HEK293 (cell line): ENCODE measurements around the gene TRPV2.

Experiments
- AEBP2 ChIP-seq: fragments of 450-650 bp; formaldehyde crosslinking; IDR thresholded peaks from 2 replicates; pipeline ENCODE4 v1.5.1; 2016; ENCODE audit warnings: missing biosample characterization, missing genetic modification characterization, borderline replicate concordance
- ELK4 ChIP-seq: IDR thresholded peaks from 2 replicates; pipeline ENCODE4 v1.6.1; 2011; ENCODE audit warnings: mild to moderate bottlenecking, low read depth, low read length, borderline replicate concordance
- GLI2 ChIP-seq: fragments of 450-650 bp; formaldehyde crosslinking; IDR thresholded peaks from 2 replicates; pipeline ENCODE4; 2017; ENCODE audit warnings: missing biosample characterization, missing genetic modification characterization, low read depth, borderline replicate concordance
- INSM2 ChIP-seq: fragments of 450-650 bp; formaldehyde crosslinking; IDR thresholded peaks from 2 replicates; pipeline ENCODE4 v1.5.1; 2016; ENCODE audit warnings: missing biosample characterization, missing genetic modification characterization
- OSR2 ChIP-seq: fragments of 450-650 bp; formaldehyde crosslinking; IDR thresholded peaks from 2 replicates; pipeline ENCODE4 v1.5.1; 2016; ENCODE audit warnings: missing biosample characterization, missing genetic modification characterization
- REPIN1 ChIP-seq: fragments of 450-650 bp; formaldehyde crosslinking; IDR thresholded peaks from 2 replicates; pipeline ENCODE4 v1.5.1; 2017; ENCODE audit warnings: missing biosample characterization, missing genetic modification characterization, low read depth
- SCRT2 ChIP-seq: fragments of 450-650 bp; formaldehyde crosslinking; IDR thresholded peaks from 2 replicates; pipeline ENCODE4 v1.5.1; 2016; ENCODE audit warnings: missing biosample characterization, missing genetic modification characterization
- ZBTB11 ChIP-seq: fragments of 450-650 bp; formaldehyde crosslinking; conservative IDR thresholded peaks from 2 replicates; pipeline ENCODE4 v1.5.1; 2016; ENCODE audit warnings: low read depth, missing biosample characterization, missing genetic modification characterization
- ZBTB17 ChIP-seq: fragments of 450-650 bp; formaldehyde crosslinking; IDR thresholded peaks from 2 replicates; pipeline ENCODE4 v1.5.1; 2016; ENCODE audit warnings: missing biosample characterization, missing genetic modification characterization
- ZBTB8A ChIP-seq: fragments of 450-650 bp; formaldehyde crosslinking; IDR thresholded peaks from 2 replicates; pipeline ENCODE4 v1.5.1; 2016; ENCODE audit warnings: missing biosample characterization, missing genetic modification characterization
- ZFP41 ChIP-seq: fragments of 450-650 bp; formaldehyde crosslinking; IDR thresholded peaks from 2 replicates; pipeline ENCODE4 v1.5.1; 2016; ENCODE audit warnings: missing biosample characterization, missing genetic modification characterization, borderline replicate concordance
- ZNF146 ChIP-seq: fragments of 450-650 bp; formaldehyde crosslinking; IDR thresholded peaks from 2 replicates; pipeline ENCODE4 v1.5.1; 2016; ENCODE audit warnings: missing biosample characterization, missing genetic modification characterization
- ZNF19 ChIP-seq: fragments of 450-650 bp; formaldehyde crosslinking; IDR thresholded peaks from 2 replicates; pipeline ENCODE4; 2016; ENCODE audit warnings: missing biosample characterization, missing genetic modification characterization, low read depth
- ZNF214 ChIP-seq: fragments of 450-650 bp; formaldehyde crosslinking; IDR thresholded peaks from 2 replicates; pipeline ENCODE4 v1.5.1; 2017; ENCODE audit warnings: missing biosample characterization, mild to moderate bottlenecking, missing genetic modification characterization, borderline replicate concordance
- ZNF362 ChIP-seq: fragments of 450-650 bp; formaldehyde crosslinking; IDR thresholded peaks from 2 replicates; pipeline ENCODE4 v1.5.1; 2016; ENCODE audit warnings: missing biosample characterization, missing genetic modification characterization
- ZNF391 ChIP-seq: fragments of 450-650 bp; formaldehyde crosslinking; IDR thresholded peaks from 2 replicates; pipeline ENCODE4 v1.5.1; 2016; ENCODE audit warnings: low read depth, missing biosample characterization, missing genetic modification characterization, borderline replicate concordance
- ZNF48 ChIP-seq: fragments of 450-650 bp; formaldehyde crosslinking; IDR thresholded peaks from 2 replicates; pipeline ENCODE4 v1.5.1; 2016; ENCODE audit warnings: missing biosample characterization, missing genetic modification characterization
- ZNF501 ChIP-seq: fragments of 450-650 bp; formaldehyde crosslinking; IDR thresholded peaks from 2 replicates; pipeline ENCODE4 v1.5.1; 2016; ENCODE audit warnings: missing biosample characterization, missing genetic modification characterization
- ZNF571 ChIP-seq: fragments of 450-650 bp; formaldehyde crosslinking; IDR thresholded peaks from 2 replicates; pipeline ENCODE4 v1.5.0; 2017; ENCODE audit warnings: missing biosample characterization, missing genetic modification characterization
- ZNF596 ChIP-seq: fragments of 450-650 bp; IDR thresholded peaks from 2 replicates; pipeline ENCODE4 v1.5.0; 2018; ENCODE audit warnings: missing biosample characterization, mild to moderate bottlenecking, missing genetic modification characterization, moderate library complexity
- ZNF670 ChIP-seq: fragments of 450-650 bp; formaldehyde crosslinking; IDR thresholded peaks from 2 replicates; pipeline ENCODE4 v1.5.1; 2016; ENCODE audit warnings: missing biosample characterization, missing genetic modification characterization, low read depth
- ZNF704 ChIP-seq: fragments of 450-650 bp; formaldehyde crosslinking; IDR thresholded peaks from 2 replicates; pipeline ENCODE4 v1.5.1; 2016; ENCODE audit warnings: missing biosample characterization, missing genetic modification characterization
- ZNF768 ChIP-seq: fragments of 450-650 bp; formaldehyde crosslinking; IDR thresholded peaks from 2 replicates; pipeline ENCODE4 v1.5.1; 2018; ENCODE audit warnings: missing biosample characterization, mild to moderate bottlenecking, missing genetic modification characterization
- ZNF777 ChIP-seq: fragments of 450-650 bp; formaldehyde crosslinking; IDR thresholded peaks from 2 replicates; pipeline ENCODE4 v1.5.1; 2017; ENCODE audit warnings: missing biosample characterization, missing genetic modification characterization, borderline replicate concordance
- ZSCAN16 ChIP-seq: fragments of 450-650 bp; formaldehyde crosslinking; IDR thresholded peaks from 2 replicates; pipeline ENCODE4 v1.5.1; 2016; ENCODE audit warnings: missing biosample characterization, missing genetic modification characterization
- ZSCAN5A ChIP-seq: fragments of 450-650 bp; formaldehyde crosslinking; IDR thresholded peaks from 2 replicates; pipeline ENCODE4 v1.5.1; 2016; ENCODE audit warnings: missing biosample characterization, missing genetic modification characterization

TRPV2 gene

GRCh38 chr17:16438557-16439302, 23.4 kb downstream of the TRPV2 start (continued):
- TF ChIP-seq ZBTB11 (tag by site-specific recombination) (peak; percentile 37; the same call in 1 of the 2 replicates), ZFP41 (tag by site-specific recombination) (no peak), ZNF391 (tag by site-specific recombination) (0 out of 2 replicates have a peak, but pooled peaks have one; percentile 38), ZNF571 (no peak), SCRT2 (peak; percentile 98), AEBP2 (tag by site-specific recombination) (no peak), GLI2 (tag by site-specific recombination) (no peak), ZNF19 (tag by site-specific recombination) (no peak), ZBTB8A (peak; percentile 59), ZNF768 (tag by site-specific recombination) (no peak), ZNF362 (tag by site-specific recombination) (no peak), ZNF704 (tag by site-specific recombination) (no peak), ZSCAN5A (tag by site-specific recombination) (no peak), ELK4 (no peak), ZSCAN16 (no peak), ZNF596 (tag by site-specific recombination) (no peak), ZBTB17 (tag by site-specific recombination) (peak; percentile 68), ZNF214 (tag by site-specific recombination) (no peak), ZNF501 (tag by site-specific recombination) (peak; percentile 74; the same call in 1 of the 2 replicates), INSM2 (tag by site-specific recombination) (peak; percentile 31), ZNF146 (tag by site-specific recombination) (no peak), ZNF48 (tag by site-specific recombination) (no peak), REPIN1 (tag by site-specific recombination) (no peak), ZNF670 (no peak), ZNF777 (no peak), OSR2 (tag by site-specific recombination) (peak; percentile 54; the same call in 1 of the 2 replicates)
